GM18517 (cell line): ENCODE measurements around the gene GNAT2.
"Not testable (repeated sequence)": the region's sequence is repeated elsewhere in the genome, so short reads cannot be mapped to it uniquely, and the experiment has no call there.

ENCODE experiments used
- ATAC-seq: cut with Tn5 transposase; IDR thresholded peaks from one replicate; pipeline ENCODE4 v1.9.1; 2021; ENCODE audit warnings: mild to moderate bottlenecking, moderate library complexity; ENCODE audit not compliant: unreplicated experiment

Gene GNAT2

GRCh38 chr1:109619576-109620400 lies at the start of gene GNAT2, which contains the start of gene AMPD2:
Gene GNAT2, minus strand, starts transcription at chr1:109619616. Its CDS starts 6,746 bp downstream, at chr1:109612870.
Gene AMPD2, plus strand, starts transcription at chr1:109619837. Its CDS starts 1,339 bp downstream, at chr1:109621176.
- no peak for ATAC-seq

GRCh38 chr1:109668123-109668775 lies 48.8 kb upstream of the GNAT2 start:
- no peak for ATAC-seq

- peak; percentile 70 for ATAC-seq
These were observed 48.2 kb upstream of the GNAT2 start, which contains the start of gene GSTM2 for GRCh38 chr1:109667452-109668122. Gene GSTM2, plus strand, starts transcription at chr1:109668057. Its CDS starts 59 bp downstream, at chr1:109668116.

- ATAC-seq = no peak
These were observed 45.3 kb upstream of the GNAT2 start for GRCh38 chr1:109664671-109665070.

GRCh38 chr1:109661391-109661790 lies 42.0 kb upstream of the GNAT2 start:
- no peak for ATAC-seq

DNA sequence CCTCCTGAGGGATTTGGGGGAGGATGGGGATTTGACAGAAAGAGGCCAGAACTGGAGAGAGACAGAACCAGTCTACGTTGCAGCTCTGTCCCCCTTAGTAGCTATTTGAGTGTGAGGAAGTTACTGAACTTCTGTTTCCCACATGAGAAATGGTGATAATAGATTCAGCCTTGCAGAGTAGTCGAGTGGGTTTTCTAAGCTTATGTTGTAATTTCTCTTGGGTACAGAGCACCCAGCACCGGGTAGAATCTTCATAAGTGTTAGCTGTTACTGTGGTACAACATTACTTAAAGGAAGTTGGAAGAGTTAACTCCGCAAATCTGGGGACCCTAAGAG lies 41.2 kb upstream of the GNAT2 start:
- ATAC-seq = not testable (repeated sequence)

- no peak for ATAC-seq
These were observed 40.7 kb upstream of the GNAT2 start for GRCh38 chr1:109659997-109660690.

GRCh38 chr1:109659145-109659544 lies 39.7 kb upstream of the GNAT2 start:
- ATAC-seq = no peak

DNA sequence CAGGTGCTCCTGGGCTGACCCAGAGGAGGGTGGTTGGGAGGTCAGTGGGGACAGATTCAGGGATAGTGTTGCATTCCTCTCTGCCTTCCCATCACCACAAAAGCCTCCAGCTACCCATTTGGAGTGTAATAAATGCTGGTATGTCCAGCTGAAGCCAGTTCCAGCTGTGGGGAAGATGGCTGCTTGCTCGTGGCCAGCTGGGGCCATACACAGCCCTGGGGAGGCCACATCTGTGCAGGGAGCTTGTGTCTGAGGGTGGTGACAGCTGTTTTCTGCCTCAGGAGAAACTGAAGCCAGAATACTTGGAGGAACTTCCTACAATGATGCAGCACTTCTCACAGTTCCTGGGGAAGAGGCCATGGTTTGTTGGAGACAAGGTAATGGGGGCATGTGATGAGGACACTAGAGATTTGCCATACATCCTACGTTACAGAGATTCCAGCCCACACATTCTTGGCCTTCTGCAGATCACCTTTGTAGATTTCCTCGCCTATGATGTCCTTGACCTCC lies 39.2 kb upstream of the GNAT2 start:
- ATAC-seq = no peak

DNA sequence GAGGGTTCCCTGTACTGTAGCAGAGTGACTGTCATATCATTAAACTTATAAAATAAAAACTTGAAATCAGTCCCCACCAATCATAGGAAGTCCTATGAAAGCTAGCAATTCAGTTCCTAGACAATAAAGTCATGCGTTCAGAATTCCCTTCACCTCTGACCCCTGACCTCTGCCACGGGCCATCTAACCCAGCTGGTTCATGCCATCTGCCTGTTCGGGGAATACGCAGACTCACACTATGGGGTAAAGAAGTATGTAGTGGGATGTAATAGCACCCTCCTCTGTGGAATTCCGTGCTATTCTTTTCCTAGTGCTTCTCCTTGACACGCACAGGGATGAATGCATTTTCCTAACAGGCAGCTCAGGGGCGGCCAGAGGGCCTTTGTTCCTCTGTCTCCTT lies 38.6 kb upstream of the GNAT2 start:
- no peak for ATAC-seq

DNA sequence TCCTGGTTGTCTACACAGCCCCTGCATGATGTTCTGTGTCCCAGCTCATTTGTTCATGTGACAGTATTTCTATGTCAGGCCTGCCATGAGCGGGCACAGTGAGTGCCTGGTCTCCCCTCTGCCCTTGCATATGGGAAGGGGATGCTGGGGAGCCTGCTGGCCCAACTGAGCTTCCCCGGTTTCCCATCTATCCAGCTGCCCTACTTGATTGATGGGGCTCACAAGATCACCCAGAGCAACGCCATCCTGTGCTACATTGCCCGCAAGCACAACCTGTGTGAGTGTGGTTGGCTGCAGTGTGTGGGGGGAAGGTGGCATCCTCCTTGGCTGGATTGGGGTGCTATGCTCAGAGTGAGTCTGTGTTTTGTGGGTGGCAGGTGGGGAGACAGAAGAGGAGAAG lies 38.0 kb upstream of the GNAT2 start:
- ATAC-seq = no peak

DNA sequence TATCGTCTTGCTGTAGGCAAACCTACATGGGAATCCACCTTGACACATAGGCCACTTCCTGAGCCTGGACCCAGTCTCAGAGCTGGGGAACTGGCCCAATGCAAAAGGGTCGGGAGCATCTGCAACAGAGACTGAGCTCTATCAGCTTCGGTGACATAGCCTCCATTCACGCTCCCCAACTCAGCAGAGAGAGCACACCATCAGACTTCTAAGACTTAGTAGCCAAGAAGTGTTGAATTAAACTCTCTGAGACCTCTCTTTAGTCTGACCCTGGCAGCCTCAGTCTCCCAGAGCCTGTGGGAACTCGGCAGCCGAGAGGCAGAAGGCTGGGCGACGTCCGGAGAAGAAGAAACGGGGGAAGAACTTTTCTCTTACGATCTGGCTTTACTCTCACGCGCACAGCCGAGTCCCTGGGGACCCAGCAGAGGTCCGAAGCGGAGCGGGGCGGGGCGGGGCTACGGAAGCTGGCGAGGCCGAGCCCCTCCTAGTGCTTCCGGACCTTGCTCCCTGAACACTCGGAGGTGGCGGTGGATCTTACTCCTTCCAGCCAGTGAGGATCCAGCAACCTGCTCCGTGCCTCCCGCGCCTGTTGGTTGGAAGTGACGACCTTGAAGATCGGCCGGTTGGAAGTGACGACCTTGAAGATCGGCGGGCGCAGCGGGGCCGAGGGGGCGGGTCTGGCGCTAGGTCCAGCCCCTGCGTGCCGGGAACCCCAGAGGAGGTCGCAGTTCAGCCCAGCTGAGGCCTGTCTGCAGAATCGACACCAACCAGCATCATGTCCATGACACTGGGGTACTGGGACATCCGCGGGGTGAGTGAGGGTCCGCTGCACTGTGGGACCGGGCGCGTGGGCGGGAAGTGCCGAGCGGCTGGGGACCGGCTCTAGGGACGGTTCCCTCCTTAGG lies 36.5 kb upstream of the GNAT2 start, which contains the start of gene GSTM4:
Gene GSTM4 (plus strand): TSS at position 485 of the 905 bp plus-strand sequence. CDS start 291 bp downstream, at position 776.
- ATAC-seq = peak; percentile 77

GRCh38 chr1:109654519-109654918 lies 35.1 kb upstream of the GNAT2 start:
- ATAC-seq = no peak

GRCh38 chr1:109653306-109653705 lies 33.9 kb upstream of the GNAT2 start:
- no peak for ATAC-seq

- ATAC-seq = no peak
These were observed 33.0 kb upstream of the GNAT2 start for GRCh38 chr1:109652402-109652801.

DNA sequence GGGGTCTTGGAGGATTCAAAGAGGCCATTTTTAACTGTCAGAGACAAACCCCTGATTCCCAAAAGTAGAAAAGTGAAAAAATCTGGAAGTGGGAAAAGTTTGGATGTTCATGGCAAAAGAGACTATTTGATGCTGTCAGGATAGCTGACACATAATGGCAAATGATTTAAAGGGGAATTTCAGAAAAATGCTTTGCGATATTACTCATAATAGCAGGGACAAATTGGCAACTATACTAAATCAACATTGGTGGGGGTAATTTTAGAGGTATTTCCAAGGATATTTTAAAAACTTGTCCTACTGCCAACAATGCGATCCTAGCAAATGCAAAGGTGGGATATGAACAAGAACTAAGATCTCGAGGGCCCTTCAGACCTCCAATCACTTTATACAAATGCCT lies 31.2 kb upstream of the GNAT2 start:
- no peak for ATAC-seq

DNA sequence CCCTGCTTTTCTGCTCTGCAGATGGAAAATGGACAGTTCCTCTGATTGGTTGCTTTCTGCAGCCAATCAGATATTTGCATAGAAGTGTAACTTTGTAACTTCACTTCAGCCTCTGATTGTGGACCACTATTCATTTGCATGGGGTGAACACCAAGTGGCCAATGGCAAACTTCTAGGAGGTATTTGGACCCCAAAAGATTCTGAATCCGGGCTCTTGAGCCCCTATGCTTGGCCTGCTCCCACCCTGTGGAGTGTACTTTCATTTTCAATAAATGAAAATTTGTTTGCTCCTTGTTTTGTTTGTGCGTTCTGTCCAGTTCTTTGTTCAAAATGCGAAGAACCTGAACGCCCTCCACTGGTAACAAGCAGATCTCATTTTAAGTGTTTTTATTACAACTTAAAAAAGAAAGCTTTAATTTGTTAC lies 30.1 kb upstream of the GNAT2 start:
- ATAC-seq = no peak

GRCh38 chr1:109644670-109645069 lies 25.3 kb upstream of the GNAT2 start:
- ATAC-seq = no peak

DNA sequence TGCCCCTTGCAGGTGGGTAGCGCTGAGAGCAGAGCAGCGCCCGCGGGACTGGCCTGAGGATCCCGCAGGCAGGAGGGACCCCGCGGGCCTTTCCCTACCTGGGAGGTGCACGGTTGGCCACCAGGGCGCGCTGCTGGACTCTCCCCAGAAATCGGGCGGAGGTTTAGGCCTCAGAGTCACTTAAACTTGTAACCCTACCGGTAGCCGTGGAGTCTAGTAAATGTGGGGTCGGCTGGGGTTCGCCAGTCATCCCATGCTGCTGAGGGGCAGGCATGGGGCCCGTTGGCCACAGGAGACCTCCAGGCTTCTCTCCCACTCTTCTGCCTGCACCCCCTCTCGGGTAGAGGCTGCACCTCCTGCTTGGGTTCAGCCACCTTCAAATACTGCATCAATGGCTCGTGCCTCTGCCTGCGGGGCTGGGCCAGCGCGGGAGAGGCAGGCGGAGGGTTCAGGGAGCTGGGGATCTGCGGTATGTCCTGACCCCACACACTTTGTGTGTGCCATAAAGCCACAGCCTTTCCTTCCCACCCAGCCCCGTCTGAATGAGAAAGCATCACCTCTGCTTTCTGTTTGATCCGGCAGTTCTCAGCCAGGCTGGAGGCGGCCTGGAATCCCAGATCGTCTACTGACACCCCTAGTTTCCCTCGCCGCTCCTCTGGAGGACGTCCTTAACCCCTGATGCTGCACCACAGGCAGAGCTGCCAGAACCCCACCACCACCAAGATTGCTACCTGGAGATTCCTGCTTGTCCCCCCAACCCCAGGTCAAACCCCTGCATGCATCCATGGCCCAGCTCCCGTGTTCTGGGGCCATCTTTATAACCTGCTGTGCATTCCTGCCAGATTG lies 24.2 kb upstream of the GNAT2 start:
- peak; percentile 73 for ATAC-seq
